Astrocyte (in vitro differentiated cells and primary cell): ENCODE data around the gene MRPL42. TPM values are rescaled to one million over a fixed set of nuclear protein-coding genes. Genes with fewer than 3 reads are reported as not detected.

ENCODE experiments used
- DNase-seq: peaks from one replicate; pipeline ENCODE4 v3.0.0-alpha.2; 2010; ENCODE audit warnings: low read depth
- FAIRE-seq: peaks from 2 replicates; lab custom pipeline; 2011; peaks lifted over from hg19 to GRCh38; lab: Jason Lieb, UNC
- H2AFZ ChIP-seq: 2 replicates; pipeline ENCODE4 v1.6.0; 2012; ENCODE audit warnings: low read depth, low read length, inconsistent platforms
- H3K27ac ChIP-seq: 2 replicates; pipeline ENCODE4 v1.5.1; 2011; ENCODE audit warnings: low read depth, low read length, inconsistent platforms
- H3K27me3 ChIP-seq: 2 replicates; pipeline ENCODE4 v1.6.0; 2011; ENCODE audit warnings: low read length, inconsistent platforms; ENCODE audit not compliant: insufficient read depth
- H3K36me3 ChIP-seq: 2 replicates; pipeline ENCODE4 v1.5.1; 2011; ENCODE audit warnings: low read length, inconsistent platforms; ENCODE audit not compliant: insufficient read depth
- H3K4me1 ChIP-seq: 2 replicates; pipeline ENCODE4 v1.5.1; 2011; ENCODE audit warnings: low read length, inconsistent platforms; ENCODE audit not compliant: insufficient read depth
- H3K4me2 ChIP-seq: 2 replicates; pipeline ENCODE4 v1.6.0; 2012; ENCODE audit warnings: low read length, inconsistent platforms
- H3K4me3 ChIP-seq: 2 replicates; pipeline ENCODE4 v1.5.1; 2011; ENCODE audit warnings: low read depth, mild to moderate bottlenecking, low read length, inconsistent platforms; ENCODE audit not compliant: insufficient read depth
- H3K79me2 ChIP-seq: 2 replicates; pipeline ENCODE4 v1.6.0; 2012; ENCODE audit warnings: mild to moderate bottlenecking, low read length, inconsistent platforms; ENCODE audit not compliant: insufficient read depth
- H3K9ac ChIP-seq: 2 replicates; pipeline ENCODE4 v1.6.0; 2012; ENCODE audit warnings: mild to moderate bottlenecking, low read length, inconsistent platforms
- H3K9me3 ChIP-seq: 2 replicates; pipeline ENCODE4 v1.5.1; 2012; ENCODE audit warnings: low read depth, mild to moderate bottlenecking, low read length, inconsistent platforms; ENCODE audit not compliant: insufficient read depth
- H4K20me1 ChIP-seq: 2 replicates; pipeline ENCODE4 v1.6.0; 2012; ENCODE audit warnings: low read length, inconsistent platforms; ENCODE audit not compliant: insufficient read depth
- H3K27ac Mint-ChIP-seq: one replicate; pipeline ENCODE4 v1.8.0; 2021; ENCODE audit warnings: mild to moderate bottlenecking, mixed read lengths; ENCODE audit not compliant: unreplicated experiment
- H3K27me3 Mint-ChIP-seq: one replicate; pipeline ENCODE4 v1.8.0; 2021; ENCODE audit warnings: low read depth, mixed read lengths; ENCODE audit not compliant: unreplicated experiment
- H3K36me3 Mint-ChIP-seq: one replicate; pipeline ENCODE4 v1.8.0; 2021; ENCODE audit warnings: low read depth, mixed read lengths; ENCODE audit not compliant: unreplicated experiment
- H3K4me1 Mint-ChIP-seq: one replicate; pipeline ENCODE4 v1.8.0; 2021; ENCODE audit warnings: low read depth, mixed read lengths; ENCODE audit not compliant: unreplicated experiment
- H3K4me3 Mint-ChIP-seq: one replicate; pipeline ENCODE4 v1.8.0; 2021; ENCODE audit warnings: mild to moderate bottlenecking, moderate library complexity, mixed read lengths; ENCODE audit not compliant: unreplicated experiment
- H3K9me3 Mint-ChIP-seq: one replicate; pipeline ENCODE4 v1.8.0; 2021; ENCODE audit warnings: mild to moderate bottlenecking, mixed read lengths; ENCODE audit not compliant: unreplicated experiment
- CTCF ChIP-seq: IDR thresholded peaks from 2 replicates; pipeline ENCODE4 v1.5.1; 2011; ENCODE audit warnings: low read depth, mild to moderate bottlenecking, inconsistent platforms, low read length, moderate library complexity; ENCODE audit not compliant: insufficient read depth
- EZH2 ChIP-seq: IDR thresholded peaks from 2 replicates; pipeline ENCODE4 v1.6.1; 2012; ENCODE audit warnings: mild to moderate bottlenecking, low read length, inconsistent platforms; ENCODE audit not compliant: insufficient read depth
- total RNA-seq: library from RNA; stranded (reverse); gene quantifications from 2 replicates; pipeline ENCODE4 v1.2.1, GENCODE V29; 2021

MRPL42 gene
- total RNA-seq, 1 donor from 2014 or later, result 65.6 TPM

GRCh38 chr12:93442411-93443340, 24.6 kb upstream of the MRPL42 start:
- no peaks in the 10 kb centered on the region for H3K27me3 Mint-ChIP-seq
- H3K4me3 ChIP-seq, result peak overlapping the region; percentile 92
- DNase-seq (no peak), FAIRE-seq (no peak)
- H3K4me2 ChIP-seq, result peak overlapping the region; percentile 93
- peaks cover 35% of the 10 kb centered on the region for H4K20me1 ChIP-seq
- peaks cover 19% of the 10 kb centered on the region for H3K4me1 ChIP-seq
- no peaks in the 10 kb centered on the region for H3K9me3 ChIP-seq
- H3K27me3 ChIP-seq, result no peaks in the 10 kb centered on the region
- H3K36me3 Mint-ChIP-seq, result no peaks in the 10 kb centered on the region
- no peaks in the 10 kb centered on the region for H3K36me3 ChIP-seq
- H3K4me1 Mint-ChIP-seq, result peaks cover 31% of the 10 kb centered on the region
- TF ChIP-seq EZH2 (no peak), CTCF (no peak)
- H3K9me3 Mint-ChIP-seq, result no peaks in the 10 kb centered on the region
- H3K27ac ChIP-seq, result peak overlapping the region; percentile 91
- peaks cover 41% of the 10 kb centered on the region for H3K79me2 ChIP-seq
- H3K9ac ChIP-seq, result peak overlapping the region; percentile 89
- H3K4me3 Mint-ChIP-seq, result peak overlapping the region; percentile 96
- H3K27ac Mint-ChIP-seq, result peak overlapping the region; percentile 95
- peak overlapping the region; percentile 86 for H2AFZ ChIP-seq

DNA sequence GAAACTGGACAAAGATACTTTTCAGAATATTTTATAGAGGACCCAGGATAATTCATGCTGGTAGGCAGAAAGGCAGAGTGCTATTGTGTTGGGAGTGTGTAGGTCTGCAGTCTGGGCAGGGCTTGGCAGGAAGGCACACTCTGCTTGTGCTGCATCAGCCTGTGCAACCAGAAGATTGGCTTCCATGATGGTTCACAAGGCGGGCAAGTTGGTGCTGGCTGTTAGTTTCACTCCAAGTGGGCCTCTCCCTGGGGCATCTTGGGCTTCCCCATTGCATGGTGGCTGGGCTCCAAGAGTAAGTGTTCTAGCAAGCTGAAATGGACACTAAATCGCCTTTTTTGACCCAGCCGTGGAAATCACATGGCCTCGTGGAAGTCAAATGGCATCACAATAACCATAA, 23.7 kb upstream of the MRPL42 start:
- no peak overlapping the region for H2AFZ ChIP-seq
- peaks cover 26% of the 10 kb centered on the region for H4K20me1 ChIP-seq

More for the DNA sequence above, 23.7 kb upstream of the MRPL42 start:
- H3K27ac Mint-ChIP-seq, result no peak overlapping the region
- Histone ChIP-seq H3K27me3 (no peaks in the 10 kb centered on the region), H3K9ac (no peak overlapping the region), H3K4me2 (no peak overlapping the region), H3K36me3 (no peaks in the 10 kb centered on the region), H3K9me3 (no peaks in the 10 kb centered on the region), H3K4me1 (peaks cover 19% of the 10 kb centered on the region), H3K4me3 (no peak overlapping the region), H3K79me2 (peaks cover 32% of the 10 kb centered on the region), H3K27ac (no peak overlapping the region)
- no peaks in the 10 kb centered on the region for H3K27me3 Mint-ChIP-seq
- no peaks in the 10 kb centered on the region for H3K36me3 Mint-ChIP-seq
- peak overlapping the region; percentile 45 for H3K4me3 Mint-ChIP-seq
- no peak for FAIRE-seq
- no peaks in the 10 kb centered on the region for H3K9me3 Mint-ChIP-seq
- H3K4me1 Mint-ChIP-seq, result peaks cover 28% of the 10 kb centered on the region
- TF ChIP-seq CTCF (no peak), EZH2 (no peak)
- DNase-seq, result no peak
